SK-N-DZ (cell line): ENCODE results near the gene MRPS5.

Experiments used
- DNase-seq: peaks from one replicate; pipeline ENCODE4 v3.0.0-alpha.2; 2015; ENCODE audit warnings: low spot score

Gene MRPS5

DNA sequence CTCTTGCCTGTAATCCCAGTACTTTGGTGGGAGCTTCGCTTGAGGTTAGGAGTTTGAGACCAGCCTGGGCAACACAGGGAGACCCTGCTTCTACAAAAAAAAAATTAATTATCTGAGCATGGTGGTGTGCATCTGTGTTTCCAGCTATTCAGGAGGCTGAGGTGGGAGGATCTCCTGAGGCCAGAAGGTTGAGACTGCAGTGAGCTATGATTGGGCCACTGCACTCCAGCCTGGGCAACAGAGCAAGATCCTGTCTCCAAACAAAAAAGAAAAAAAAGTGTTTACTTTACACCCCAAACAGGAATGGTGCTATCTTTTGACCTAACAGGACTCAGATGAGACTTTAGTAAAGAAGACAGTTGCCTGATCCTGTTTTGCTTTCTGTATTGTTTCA is 60.5 kb downstream of the MRPS5 start:
- DNase-seq: no peak

DNA sequence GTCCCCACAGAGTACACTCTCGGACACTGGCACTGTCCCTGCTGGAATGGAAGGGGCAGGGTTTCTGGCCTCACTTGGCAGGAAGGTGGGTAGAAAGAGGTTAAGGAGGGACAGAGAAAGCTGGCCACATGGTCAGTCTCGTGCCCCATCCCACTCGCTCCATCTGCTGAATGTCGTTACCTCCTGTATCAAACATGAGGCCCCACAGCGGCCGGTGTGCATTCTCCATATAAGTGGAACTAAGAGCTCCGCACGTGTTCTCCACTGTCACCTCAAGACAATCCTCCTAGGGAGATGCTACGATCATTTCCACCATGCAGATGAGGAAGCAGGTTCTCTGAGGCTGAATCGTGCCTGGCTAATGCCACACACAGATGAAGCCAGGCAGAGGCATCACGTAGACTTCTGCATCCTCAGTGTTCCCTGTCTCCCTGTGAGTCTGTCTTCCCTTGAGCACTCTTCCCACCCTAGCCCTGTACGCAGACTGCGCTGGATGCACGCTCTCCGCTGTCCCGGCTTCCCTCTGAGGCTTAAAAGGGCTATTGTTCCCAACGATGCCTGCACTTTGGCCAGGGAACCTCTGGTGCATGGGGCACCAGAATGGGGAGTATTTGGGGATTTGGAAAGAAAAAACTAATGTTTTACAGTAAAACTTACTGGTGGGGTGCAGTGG is 61.0 kb downstream of the MRPS5 start:
- no peak for DNase-seq

DNA sequence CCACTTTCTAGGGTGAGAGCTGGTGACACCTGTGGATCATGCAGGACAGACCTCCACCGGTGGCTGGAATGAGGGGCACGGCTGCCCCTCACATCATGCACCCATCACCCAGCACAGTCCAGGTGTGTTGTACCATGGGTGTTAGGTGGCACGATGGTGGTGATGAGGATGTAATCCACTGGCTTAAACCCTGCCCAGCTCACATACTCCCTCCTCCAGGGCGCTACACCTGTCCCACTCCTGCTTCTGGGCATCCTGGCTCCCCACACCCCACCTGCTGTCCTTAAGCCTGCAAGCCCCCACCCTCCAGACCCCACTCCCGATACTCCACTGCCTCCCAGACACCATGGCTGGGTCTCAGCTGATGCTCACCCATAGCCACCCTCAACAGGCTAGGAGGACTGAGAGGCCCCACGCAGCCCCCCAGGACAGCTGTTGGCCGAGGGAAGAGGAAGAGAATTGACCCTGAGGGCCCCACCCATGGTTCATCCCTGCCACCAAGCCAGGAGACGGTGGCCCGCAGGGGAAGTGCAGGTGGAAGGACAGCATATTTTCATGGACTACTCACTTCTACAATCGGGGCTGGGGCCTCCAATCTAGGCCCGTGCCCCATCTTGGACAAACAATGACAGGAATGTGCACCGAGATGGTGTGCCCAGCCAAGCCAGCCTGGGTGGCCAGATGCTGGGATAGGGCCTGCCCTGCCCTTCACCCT is 61.8 kb downstream of the MRPS5 start:
- DNase-seq: no peak

DNA sequence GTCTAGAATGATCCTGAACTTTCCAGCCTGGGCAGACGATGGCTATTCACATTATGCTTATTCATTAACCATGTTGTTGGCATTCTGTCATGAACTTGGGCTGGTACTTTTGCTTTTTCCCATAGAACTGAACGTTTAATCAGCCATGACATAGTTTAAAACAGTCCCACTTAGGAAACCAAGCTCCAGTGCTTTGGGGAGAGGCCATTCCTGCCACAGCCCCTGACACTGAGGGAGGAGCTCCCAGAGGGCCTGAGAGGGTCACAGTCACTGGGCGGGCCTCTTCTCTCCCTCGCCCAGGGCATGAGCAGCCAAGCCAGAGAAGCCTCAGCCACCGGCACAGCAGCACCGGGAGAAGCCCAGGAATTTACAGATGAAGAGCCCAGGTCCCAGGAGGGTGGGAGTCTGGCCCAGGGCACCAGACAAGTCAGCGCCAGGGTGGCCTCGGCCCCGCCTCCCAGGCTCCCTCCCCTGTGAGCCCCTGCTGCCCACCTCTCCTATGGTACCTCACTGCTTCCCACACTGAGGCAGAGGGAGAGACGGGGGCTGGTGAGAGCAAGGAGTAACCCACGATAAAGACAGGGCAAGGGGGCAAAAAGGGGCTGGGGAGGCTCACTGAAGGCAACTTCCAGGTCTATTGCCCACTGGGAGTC is 62.5 kb downstream of the MRPS5 start:
- no peak for DNase-seq

DNA sequence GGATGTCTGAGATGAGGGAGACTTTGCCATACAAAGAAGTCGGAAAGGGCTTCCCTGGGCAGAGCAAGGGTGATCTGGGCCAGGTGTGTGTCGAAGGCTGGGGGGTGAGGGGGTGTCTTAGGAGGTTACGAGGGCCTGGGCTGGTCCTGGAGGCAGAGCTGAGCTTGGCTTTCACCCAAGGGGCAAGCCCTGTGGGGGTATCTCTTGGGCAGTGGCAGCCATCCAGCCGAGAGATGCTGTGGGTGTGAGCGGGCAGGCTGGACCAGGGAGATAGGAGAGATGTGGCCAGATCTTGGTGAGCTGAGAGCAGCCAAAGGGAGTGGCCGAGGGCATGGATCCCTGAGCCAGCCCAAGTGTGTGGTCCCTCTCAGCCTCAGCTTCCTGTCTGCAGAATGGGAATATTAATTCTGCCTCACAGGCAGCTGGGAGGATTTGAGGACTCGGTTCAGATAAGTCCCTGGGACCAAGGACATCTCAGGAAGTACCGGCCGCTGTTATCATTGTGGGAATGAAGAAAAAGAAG is 63.1 kb downstream of the MRPS5 start:
- DNase-seq: no peak

DNA sequence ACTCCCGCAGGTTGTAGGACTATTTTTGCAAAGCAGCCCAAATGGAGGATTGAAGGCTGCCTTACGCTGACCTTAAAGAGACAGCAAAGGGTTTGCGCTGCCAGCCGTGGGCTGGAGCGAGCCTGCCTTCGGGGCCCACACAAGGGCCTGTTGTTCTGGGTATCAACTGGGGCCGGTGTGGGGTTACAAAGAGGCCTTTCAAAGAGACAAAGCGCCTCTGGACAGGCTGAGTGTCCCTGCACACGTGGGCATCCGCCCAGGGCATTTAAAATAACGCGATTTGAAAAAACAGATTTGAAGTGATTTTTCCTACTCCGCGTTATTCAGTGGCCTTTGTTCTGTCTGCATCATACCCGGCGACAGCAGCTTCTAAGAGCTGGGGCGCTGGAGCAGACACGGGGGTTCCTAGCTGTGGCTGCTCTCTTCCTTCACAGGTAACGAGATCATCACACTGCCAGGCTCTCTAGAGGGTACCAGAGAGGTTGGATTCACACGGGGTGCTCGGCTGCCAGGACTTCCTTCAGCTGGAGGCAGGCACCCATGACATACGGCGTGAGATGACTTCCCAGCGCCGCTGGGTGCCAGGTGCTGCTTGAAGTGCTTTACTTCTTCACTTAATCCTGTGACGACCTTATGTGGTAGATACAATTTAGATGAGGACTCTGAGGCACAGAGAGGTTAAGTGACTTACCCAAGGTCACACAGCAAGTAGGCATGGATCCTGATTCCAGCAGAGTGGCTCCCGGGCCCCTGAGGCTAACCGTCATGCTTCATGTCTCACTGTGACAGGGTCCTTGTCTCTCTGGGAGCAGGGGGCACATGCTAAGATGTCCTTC is 63.9 kb downstream of the MRPS5 start:
- no peak for DNase-seq

DNA sequence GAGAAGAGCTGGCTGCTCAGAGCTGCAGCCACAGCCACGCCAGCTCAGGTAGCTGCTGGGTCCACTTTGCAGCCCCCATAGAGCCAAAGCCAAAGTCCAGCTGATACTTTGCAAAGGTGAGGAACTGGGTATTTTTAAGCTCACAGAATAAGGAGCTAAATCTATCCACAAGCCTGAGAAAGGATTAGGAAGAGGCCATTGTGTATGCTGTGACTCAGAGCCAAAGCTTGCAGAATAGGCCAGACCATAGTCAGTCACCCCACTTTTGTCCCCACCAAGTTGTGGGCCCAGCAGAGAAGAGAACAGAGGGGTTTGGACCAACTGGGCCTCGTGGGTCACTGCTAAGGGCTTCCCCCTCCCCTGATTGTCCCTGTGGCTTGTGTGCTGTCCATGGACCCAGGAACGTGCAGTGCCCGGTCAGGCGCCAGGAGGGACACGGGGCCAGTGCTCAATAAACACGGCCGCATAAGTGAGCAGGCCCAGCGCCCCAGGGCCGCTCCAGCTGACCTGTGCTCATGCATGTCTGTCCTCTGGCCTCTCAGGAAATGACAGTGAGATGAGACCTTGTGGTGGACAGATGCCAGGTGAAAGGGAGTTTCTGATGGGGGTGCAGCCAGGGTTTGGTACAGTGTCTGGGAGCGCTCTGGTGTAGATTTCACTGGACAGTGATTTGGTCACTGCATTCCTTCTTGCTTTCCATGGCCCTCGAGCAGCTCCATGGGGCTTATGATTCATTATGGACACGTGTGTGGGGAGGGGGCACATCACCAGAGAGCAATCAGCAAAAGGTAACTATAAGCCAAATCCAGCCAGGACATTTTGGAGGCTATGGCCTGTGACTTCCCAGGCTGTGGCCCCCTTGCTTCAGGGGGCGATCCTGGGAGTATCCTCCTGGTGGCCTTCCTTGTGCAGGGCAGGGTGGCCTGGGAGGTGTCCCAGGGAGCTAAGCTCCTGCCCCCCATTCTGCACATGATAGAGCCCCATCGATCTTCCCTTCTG is 64.8 kb downstream of the MRPS5 start:
- DNase-seq: no peak

DNA sequence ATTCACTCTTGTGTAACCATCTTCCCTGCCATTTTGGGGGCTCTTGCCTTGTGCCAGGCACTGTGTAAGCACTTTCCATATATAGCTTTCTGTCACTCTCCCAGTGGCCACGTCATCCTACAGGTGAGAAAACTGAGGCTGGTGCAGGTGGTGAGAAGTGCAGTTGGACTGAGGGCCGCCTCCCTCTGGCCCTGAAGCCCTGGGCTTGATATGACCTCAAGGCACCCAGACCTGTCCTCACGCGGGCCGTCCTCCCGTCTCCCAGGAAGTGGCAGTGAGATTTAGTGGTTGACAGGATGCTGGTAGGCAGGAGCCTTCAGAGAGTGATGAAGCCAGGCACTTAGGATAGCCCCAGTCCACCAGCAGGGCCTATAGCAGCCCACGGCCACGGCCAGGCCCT is 65.6 kb downstream of the MRPS5 start:
- no peak for DNase-seq

DNA sequence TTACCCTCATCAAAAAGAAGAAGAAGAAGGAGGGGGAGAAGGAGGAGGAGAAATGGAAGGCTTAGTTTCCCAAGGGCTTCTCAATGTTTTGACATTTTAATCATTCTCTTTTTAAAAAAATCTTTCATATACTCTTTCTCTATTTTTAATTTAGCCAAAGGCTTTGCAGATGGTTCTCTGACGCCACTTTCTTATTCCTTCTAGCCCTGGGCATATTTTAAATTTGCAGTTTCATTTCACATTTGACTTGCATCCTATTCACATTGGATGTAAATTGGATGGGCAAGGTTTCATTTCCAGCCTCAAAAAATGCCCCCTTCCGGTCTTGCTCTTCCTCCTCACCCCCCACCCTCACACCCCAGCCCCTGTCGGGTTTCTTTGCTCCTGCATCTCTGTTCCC is 66.3 kb downstream of the MRPS5 start:
- no peak for DNase-seq

DNA sequence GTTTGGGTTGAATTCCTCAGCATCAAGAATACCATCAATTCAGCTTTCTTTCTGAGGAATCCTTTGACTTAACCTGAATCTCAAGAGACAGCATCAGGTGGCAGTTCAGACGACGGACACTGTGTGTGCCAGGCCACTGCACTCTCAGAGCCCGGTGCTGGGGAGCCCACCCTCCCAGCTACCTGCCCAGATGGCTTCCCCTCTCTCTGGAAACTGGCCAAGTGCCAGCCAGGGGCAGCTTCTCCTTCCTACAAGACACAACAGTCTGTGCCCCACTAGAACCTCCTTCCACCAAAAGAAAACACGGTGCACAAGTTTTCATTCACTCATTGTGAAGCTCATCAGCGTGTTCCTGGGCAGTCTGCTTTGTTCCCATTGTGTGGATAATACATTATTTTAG is 67.6 kb downstream of the MRPS5 start:
- DNase-seq: no peak

DNA sequence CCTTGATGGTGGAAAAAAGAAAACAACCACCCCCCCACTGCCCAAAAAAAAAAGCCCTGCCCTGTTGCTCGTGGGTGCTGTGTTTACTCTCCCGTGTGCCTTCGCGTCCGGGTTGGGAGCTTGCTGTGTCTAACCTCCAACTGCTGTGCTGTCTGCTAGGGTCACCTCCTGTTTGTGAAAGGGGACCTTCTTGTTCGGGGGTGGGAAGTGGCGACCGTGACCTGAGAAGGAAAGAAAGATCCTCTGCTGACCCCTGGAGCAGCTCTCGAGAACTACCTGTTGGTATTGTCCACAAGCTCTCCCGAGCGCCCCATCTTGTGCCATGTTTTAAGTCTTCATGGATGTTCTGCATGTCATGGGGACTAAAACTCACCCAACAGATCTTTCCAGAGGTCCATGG is 68.1 kb downstream of the MRPS5 start:
- DNase-seq: no peak

DNA sequence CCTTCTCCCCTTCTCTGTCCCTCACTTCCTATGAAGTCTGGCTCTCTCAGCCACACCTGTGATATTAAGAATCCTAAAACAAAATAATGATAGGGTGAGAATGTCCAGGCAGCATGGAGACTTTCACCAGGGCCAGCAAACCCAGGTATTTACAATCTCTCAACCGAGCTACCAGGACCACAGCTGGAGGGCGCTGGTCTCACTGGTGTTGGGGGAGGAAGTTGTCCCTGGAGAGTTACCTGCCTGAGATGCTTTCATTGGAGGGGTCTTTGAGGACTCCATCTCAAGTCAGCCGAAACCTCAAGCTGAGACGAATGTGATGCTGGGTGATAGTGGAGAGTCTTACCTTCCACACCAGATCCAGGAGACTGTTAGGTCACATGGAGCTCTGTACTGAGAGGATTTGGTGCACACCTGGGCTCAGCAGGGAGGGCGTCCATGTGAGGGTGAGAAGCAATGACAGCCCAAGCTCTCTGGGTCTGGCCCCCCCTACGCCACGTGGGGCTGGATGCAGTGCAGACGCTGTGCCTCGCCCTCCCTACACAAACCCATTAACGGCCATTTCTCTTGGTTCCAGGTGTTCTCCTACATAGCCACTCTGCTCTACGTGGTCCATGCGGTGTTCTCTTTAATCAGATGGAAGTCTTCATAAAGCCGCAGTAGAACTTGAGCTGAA is 68.7 kb downstream of the MRPS5 start:
- DNase-seq: no peak

DNA sequence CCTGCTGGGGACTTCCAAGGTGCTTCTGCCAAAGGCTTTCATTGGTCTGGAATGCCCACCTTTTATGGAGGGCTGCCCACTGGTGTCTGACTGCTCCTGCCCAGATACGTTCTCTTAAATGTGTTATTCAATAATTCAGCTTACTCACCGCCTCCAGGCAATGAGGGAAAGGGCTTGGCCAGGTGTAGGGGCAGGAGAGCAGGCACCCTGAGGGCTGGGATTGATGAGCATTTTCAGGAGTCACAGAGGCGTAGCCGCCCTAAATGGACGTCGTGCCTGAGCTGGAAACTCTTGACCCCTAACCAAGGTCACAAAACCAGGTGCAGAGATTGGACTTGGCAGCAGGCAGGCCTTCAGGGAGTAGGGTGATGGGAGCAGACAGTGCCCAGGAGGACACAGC is 69.3 kb downstream of the MRPS5 start:
- no peak for DNase-seq

DNA sequence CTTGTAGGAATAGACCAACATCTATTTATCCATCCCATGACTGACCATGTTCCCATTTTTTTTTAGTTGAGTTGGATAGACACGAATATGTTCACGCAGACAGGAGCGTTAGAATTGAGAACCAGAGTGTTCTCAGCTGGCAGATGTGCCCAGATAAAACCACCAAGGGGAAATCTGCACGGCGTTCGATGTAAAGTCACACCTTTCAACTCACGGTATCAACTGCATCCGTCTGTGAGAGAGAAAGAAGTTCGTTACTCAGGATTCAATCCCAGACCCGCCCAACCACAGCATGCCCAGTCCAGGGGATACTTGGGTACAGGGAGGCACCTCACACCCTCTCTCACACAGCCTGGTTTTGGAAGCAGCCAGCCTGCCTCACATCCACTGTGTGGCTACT is 70.0 kb downstream of the MRPS5 start:
- DNase-seq: no peak

DNA sequence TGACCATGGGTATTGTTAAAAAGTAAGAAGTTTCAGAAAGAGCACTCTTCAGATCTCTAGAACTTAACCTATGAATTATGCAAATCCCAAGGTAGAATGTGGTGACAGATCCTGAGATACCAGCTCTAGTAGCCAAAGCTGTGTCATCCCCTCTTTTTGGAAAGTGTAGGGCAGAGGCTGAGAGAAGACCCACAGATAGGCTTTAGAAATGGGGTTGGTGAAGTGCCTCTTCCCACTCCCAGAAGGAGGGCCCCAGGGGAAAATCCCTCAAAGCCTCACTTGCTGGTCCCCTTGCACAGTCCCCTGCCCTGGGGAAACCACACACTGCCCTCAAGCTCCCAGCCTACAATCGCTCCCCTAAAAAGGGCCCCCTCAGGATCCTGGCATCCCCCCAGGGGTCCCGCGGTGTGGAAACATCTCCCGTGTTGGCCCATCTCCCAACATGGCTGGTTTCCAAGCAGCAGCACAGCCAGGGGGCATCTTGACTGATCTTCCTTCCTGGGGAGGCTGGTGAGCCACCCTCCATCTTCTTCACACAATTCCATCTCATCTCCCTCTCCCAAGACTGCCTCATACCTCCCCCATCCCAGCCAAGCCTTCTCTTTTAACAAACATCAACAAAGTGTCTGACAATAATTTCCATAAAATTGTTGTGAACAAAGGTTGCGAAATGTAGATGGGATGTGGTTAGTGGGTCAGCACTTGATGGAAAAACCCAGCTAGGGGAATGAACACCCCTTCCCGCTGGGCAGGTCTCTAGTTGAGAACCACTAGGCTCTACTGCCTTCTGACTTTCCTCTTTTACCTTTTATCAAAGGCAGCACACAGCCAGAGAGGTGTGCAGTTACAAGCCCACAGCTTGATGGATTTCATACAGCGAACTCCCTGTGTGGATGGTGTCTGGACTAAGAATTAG is 71.0 kb downstream of the MRPS5 start:
- DNase-seq: no peak

DNA sequence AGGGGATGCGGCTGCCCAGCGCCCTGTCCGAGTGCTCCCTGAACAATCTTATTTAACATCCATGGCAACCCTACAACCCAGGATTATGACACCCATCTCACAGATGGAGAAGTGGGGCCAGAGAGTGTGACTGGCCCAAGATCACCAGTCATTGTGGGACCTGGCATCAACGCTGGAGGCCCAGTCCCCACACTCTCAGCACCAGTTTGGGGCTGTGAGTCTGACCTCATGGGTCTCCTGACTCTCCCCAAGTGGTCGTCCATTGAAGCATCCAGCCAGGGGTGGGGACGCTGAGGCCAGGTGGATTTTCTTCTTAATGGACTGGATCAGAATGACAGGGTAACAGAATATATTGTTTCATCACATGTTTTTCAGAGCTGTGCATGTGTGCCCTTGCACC is 71.6 kb downstream of the MRPS5 start:
- no peak for DNase-seq

DNA sequence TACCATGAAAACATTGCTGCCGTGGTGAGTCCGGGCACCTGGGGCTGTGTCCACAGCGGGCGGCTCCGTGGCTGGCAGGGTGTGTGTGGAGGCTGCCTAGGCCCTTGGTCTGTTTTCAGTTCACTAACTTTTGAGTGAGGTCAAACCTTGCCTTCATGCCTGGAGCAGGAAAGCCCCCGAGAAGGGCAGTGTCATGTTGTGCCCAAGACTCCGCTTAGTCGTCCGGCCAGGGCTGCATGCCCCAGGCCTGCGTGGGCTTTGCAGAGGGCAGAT is 72.0 kb downstream of the MRPS5 start:
- DNase-seq: no peak

DNA sequence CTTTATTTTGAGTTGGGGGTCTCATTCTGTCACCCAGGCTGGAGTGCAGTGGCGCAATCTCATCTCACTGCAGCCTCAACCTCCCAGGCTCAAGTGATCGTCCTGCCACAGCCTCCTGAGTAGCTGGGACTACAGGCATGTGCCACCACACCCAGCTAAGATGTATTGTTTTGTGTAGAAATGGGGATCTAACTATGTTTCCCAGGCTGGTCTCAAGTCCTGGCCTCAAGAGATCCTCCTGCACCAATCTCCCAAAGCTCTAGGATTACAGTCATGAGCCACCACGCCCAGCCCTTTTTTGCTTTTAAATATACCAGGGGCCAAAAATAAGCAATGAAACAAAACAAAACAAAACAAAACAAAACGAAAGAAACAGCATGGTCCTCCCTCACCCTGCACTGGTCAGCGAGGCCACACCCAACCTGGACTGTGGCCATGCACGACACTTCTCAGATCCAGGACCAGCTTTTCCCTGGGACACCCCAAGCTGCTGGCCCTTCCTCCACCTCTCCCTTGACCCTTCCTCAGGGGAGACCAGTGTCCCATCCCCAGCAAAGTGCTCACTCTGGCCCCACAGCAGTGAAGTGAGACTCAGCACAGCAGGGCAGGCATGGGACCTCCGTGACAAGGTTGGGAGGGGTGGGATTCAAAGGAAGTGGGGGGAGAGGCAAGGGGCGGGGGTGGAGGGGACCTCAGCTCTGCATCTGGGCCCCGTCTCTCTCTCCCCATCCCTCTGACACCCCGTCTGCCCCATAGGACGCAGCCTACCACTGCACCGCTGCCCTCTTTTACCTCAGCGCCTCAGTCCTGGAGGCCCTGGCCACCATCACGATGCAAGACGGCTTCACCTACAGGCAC is 72.6 kb downstream of the MRPS5 start:
- DNase-seq: no peak
